PC-9 (cell line): ENCODE measurements around the gene FOXI3.

Experiments used
- CTCF ChIP-seq: fragments of 200-600 bp; sonication (generic); conservative IDR thresholded peaks from 2 replicates; pipeline ENCODE4 v1.6.1; 2017; ENCODE audit warnings: mixed run types, antibody characterized with exemption, mild to moderate bottlenecking, moderate library complexity
- EZH2 ChIP-seq: fragments of 200-600 bp; sonication (generic); IDR thresholded peaks from 2 replicates; pipeline ENCODE4 v1.8.0; 2017; ENCODE audit warnings: antibody characterized with exemption, low read depth

DNA sequence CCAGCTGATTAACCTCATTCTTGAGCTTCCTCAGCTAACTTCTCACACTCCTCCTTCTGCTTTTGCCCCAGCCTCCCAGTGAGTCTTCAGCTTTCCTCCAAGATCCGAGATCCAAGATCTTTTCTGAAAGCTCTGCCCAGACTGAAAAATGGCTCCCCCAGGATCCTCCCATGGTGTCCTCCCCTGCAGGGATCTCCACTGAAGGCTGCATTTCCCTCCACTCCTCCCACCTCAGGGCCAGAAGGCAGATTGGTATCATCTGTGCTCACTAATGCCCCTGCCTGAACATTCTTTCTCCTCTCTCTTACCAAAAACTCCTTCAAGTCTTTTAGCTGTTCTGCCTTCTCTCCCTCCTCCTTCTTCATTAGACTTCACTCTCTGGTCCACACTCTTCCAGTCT, 6.1 kb upstream of the FOXI3 start:
- no peak for TF ChIP-seq CTCF
- TF ChIP-seq EZH2 = no peak
